H1 (cell line): ENCODE results near the gene RENBP. TPM values are rescaled to one million over a fixed set of nuclear protein-coding genes. Genes with fewer than 3 reads are reported as not detected.

Source experiments
- CTCF ChIA-PET: fragments of 300-600 bp; sonication (Branson Sonifier 250); formaldehyde crosslinking; loops from one replicate; lab custom pipeline; 2021; ENCODE audit not compliant: partially characterized antibody; lab: Charles Lee
- POLR2A ChIA-PET: fragments of 300-600 bp; sonication (Branson Sonifier 250); formaldehyde crosslinking; loops from one replicate; lab custom pipeline; 2021; ENCODE audit warnings: inconsistent platforms; ENCODE audit not compliant: partially characterized antibody; lab: Charles Lee
- DNase-seq, 2 experiments: peaks; one replicate each; pipeline versions ENCODE4 v3.0.0 to v3.0.0-alpha.2; 2010 to 2022; ENCODE audit warnings: low spot score in 2 of 2, low read depth in 1 of 2, mixed read lengths in 1 of 2
- FAIRE-seq: peaks from 2 replicates; lab custom pipeline; 2011; peaks lifted over from hg19 to GRCh38; lab: Jason Lieb, UNC
- H2AFZ ChIP-seq: 2 replicates; pipeline ENCODE4 v1.8.1; 2012; ENCODE audit warnings: low read length, inconsistent platforms
- H2AK5ac ChIP-seq: 2 replicates; pipeline ENCODE4 v1.6.1; 2013; ENCODE audit warnings: low read depth, low read length
- H2BK120ac ChIP-seq: replicated peaks from 2 replicates; pipeline ENCODE3; 2013; ENCODE audit warnings: low read depth, low read length, inconsistent platforms
- H2BK12ac ChIP-seq: 2 replicates; pipeline ENCODE4 v1.6.1; 2013; ENCODE audit warnings: low read depth, low read length
- H2BK15ac ChIP-seq: 2 replicates; pipeline ENCODE4 v1.6.1; 2013; ENCODE audit warnings: low read length
- H2BK20ac ChIP-seq: 2 replicates; pipeline ENCODE4 v1.6.1; 2013; ENCODE audit warnings: low read length
- H2BK5ac ChIP-seq: 2 replicates; pipeline ENCODE4 v1.6.1; 2013; ENCODE audit warnings: low read depth, low read length
- H3K14ac ChIP-seq: 2 replicates; pipeline ENCODE4 v1.6.1; 2013; ENCODE audit warnings: inconsistent platforms; ENCODE audit not compliant: insufficient read length
- H3K18ac ChIP-seq: 2 replicates; pipeline ENCODE4 v1.6.1; 2013; ENCODE audit warnings: low read length; ENCODE audit errors: extremely low read depth
- H3K23ac ChIP-seq: 2 replicates; pipeline ENCODE4 v1.6.1; 2013; ENCODE audit warnings: inconsistent platforms; ENCODE audit not compliant: insufficient read length
- H3K23me2 ChIP-seq: 2 replicates; pipeline ENCODE4 v1.6.1; 2013; ENCODE audit warnings: low read depth, low read length
- H3K27ac ChIP-seq: 2 replicates; pipeline ENCODE4 v1.6.1; 2011; ENCODE audit warnings: low read depth, low read length, inconsistent platforms
- H3K27me3 ChIP-seq, 4 experiments: replicated peaks in 1 of 4; 1 replicate in 1 of 4; 2 replicates in 3 of 4; pipeline versions ENCODE4 v1.6.1 to v1.8.1; 2011 to 2013; ENCODE audit warnings: low read length in 3 of 4, mild to moderate bottlenecking in 3 of 4, inconsistent platforms in 2 of 4, mixed read lengths in 2 of 4, moderate library complexity in 1 of 4; ENCODE audit not compliant: control insufficient read depth in 3 of 4, insufficient read depth in 3 of 4; ENCODE audit errors: extremely low read depth in 1 of 4
- H3K36me3 ChIP-seq, 4 experiments: 2 replicates each; pipeline versions ENCODE4 v1.6.1 to v1.8.1; 2011 to 2013; ENCODE audit warnings: mild to moderate bottlenecking in 4 of 4, low read length in 3 of 4, moderate library complexity in 2 of 4, control low read depth in 1 of 4, inconsistent platforms in 1 of 4; ENCODE audit not compliant: insufficient read depth in 4 of 4, control insufficient read depth in 2 of 4
- H3K4ac ChIP-seq: replicated peaks from 2 replicates; pipeline ENCODE3; 2013; ENCODE audit warnings: low read length, low read depth, mixed read lengths, inconsistent platforms; ENCODE audit not compliant: insufficient read length
- H3K4me1 ChIP-seq, 4 experiments: replicated peaks in 1 of 4; 1 replicate in 1 of 4; 2 replicates in 3 of 4; pipeline versions ENCODE4 v1.6.1 to v1.8.1; 2011 to 2013; ENCODE audit warnings: low read length in 3 of 4, inconsistent platforms in 2 of 4, mixed read lengths in 1 of 4; ENCODE audit not compliant: insufficient read depth in 4 of 4, control insufficient read depth in 3 of 4
- H3K4me2 ChIP-seq, 2 experiments: 2 replicates each; pipeline versions ENCODE4 v1.6.1 to v1.8.1; 2011 to 2013; ENCODE audit warnings: low read depth in 2 of 2, low read length in 2 of 2, control low read depth in 1 of 2, inconsistent platforms in 1 of 2, mild to moderate bottlenecking in 1 of 2; ENCODE audit not compliant: insufficient read depth in 1 of 2
- H3K4me3 ChIP-seq, 4 experiments: fragments of 200-600, 300-600 bp in 1 of 4; sonication (generic), shearing (Covaris generic), sonication (Bioruptor Twin) in 1 of 4; 2 replicates each; pipeline versions ENCODE4 v1.5.1 to v1.8.1; 2011 to 2016; ENCODE audit warnings: low read length in 4 of 4, low read depth in 3 of 4, control low read depth in 2 of 4, inconsistent platforms in 2 of 4, mild to moderate bottlenecking in 2 of 4, mixed read lengths in 1 of 4, moderate library complexity in 1 of 4; ENCODE audit not compliant: insufficient read depth in 2 of 4; ENCODE audit errors: extremely low read depth in 1 of 4
- H3K56ac ChIP-seq: replicated peaks from 2 replicates; pipeline ENCODE3; 2013; ENCODE audit warnings: low read depth, mild to moderate bottlenecking, mixed read lengths, low read length, inconsistent platforms; ENCODE audit not compliant: insufficient read length
- H3K79me1 ChIP-seq: 2 replicates; pipeline ENCODE4 v1.6.1; 2013; ENCODE audit warnings: low read depth, low read length, control low read depth
- H3K79me2 ChIP-seq, 2 experiments: 2 replicates each; pipeline versions ENCODE4 v1.6.1 to v1.8.1; 2012 to 2013; ENCODE audit warnings: low read length in 2 of 2, mild to moderate bottlenecking in 2 of 2, inconsistent platforms in 1 of 2; ENCODE audit not compliant: insufficient read depth in 2 of 2, control insufficient read depth in 1 of 2
- H3K9ac ChIP-seq, 4 experiments: replicated peaks in 1 of 4; 1 replicate in 1 of 4; 2 replicates in 3 of 4; pipeline versions ENCODE4 v1.6.1 to v1.8.1; 2011 to 2013; ENCODE audit warnings: low read depth in 3 of 4, low read length in 3 of 4, control low read depth in 2 of 4, mild to moderate bottlenecking in 2 of 4, moderate library complexity in 2 of 4, inconsistent platforms in 1 of 4; ENCODE audit errors: extremely low read depth in 1 of 4
- H3K9me3 ChIP-seq, 2 experiments: 2 replicates each; pipeline versions ENCODE4 v1.6.1 to v1.8.1; 2012 to 2013; ENCODE audit warnings: mild to moderate bottlenecking in 2 of 2, moderate library complexity in 2 of 2, control low read depth in 1 of 2, inconsistent platforms in 1 of 2, low read depth in 1 of 2, low read length in 1 of 2, mixed read lengths in 1 of 2; ENCODE audit not compliant: insufficient read depth in 2 of 2
- H4K20me1 ChIP-seq, 2 experiments: replicated peaks in 1 of 2; 2 replicates each; pipeline versions ENCODE3 to v1.8.1; 2011 to 2013; ENCODE audit warnings: inconsistent platforms in 2 of 2, low read length in 2 of 2, mild to moderate bottlenecking in 1 of 2; ENCODE audit not compliant: insufficient read depth in 2 of 2, control insufficient read depth in 1 of 2
- H4K5ac ChIP-seq: 2 replicates; pipeline ENCODE4 v1.6.1; 2013; ENCODE audit warnings: low read length, low read depth, mixed read lengths, inconsistent platforms; ENCODE audit not compliant: insufficient read length
- H4K8ac ChIP-seq: 2 replicates; pipeline ENCODE4 v1.8.0; 2013; ENCODE audit warnings: mild to moderate bottlenecking, moderate library complexity, low read length, inconsistent platforms; ENCODE audit not compliant: insufficient read depth; ENCODE audit errors: extremely low read depth
- H4K91ac ChIP-seq: replicated peaks from 2 replicates; pipeline ENCODE3; 2013; ENCODE audit warnings: low read length, mixed read lengths, inconsistent platforms; ENCODE audit not compliant: insufficient read length
- ATF3 ChIP-seq: IDR thresholded peaks from 2 replicates; pipeline ENCODE4 v1.6.1; 2011; ENCODE audit warnings: low read depth, mild to moderate bottlenecking, low read length; ENCODE audit not compliant: insufficient read depth
- BACH1 ChIP-seq: IDR thresholded peaks from 2 replicates; pipeline ENCODE4 v1.6.1; 2012; ENCODE audit warnings: low read length, improper control_type of control experiment
- CEBPB ChIP-seq: IDR thresholded peaks from 2 replicates; pipeline ENCODE4 v1.6.1; 2012; ENCODE audit warnings: low read depth, low read length
- GTF2F1 ChIP-seq: IDR thresholded peaks from 2 replicates; pipeline ENCODE4 v1.6.1; 2012; ENCODE audit warnings: low read depth, low read length, improper control_type of control experiment, borderline replicate concordance
- HDAC6 ChIP-seq: IDR thresholded peaks from one replicate; pipeline ENCODE4 v1.7.1; 2012; ENCODE audit warnings: low read depth, mild to moderate bottlenecking, inconsistent platforms, low read length, moderate library complexity
- KDM1A ChIP-seq: fragments of 200-600, 300-600 bp; sonication (generic); IDR thresholded peaks from 2 replicates; pipeline ENCODE4 v1.7.1; 2016; ENCODE audit warnings: mild to moderate bottlenecking, low read length, borderline replicate concordance
- MAX ChIP-seq: IDR thresholded peaks from 2 replicates; pipeline ENCODE4 v1.6.1; 2012; ENCODE audit warnings: inconsistent platforms
- POLR2AphosphoS5 ChIP-seq: IDR thresholded peaks from 2 replicates; pipeline ENCODE4 v1.6.1; 2011; ENCODE audit warnings: low read depth, low read length
- SIRT6 ChIP-seq: IDR thresholded peaks from one replicate; pipeline ENCODE4 v1.7.1; 2012; ENCODE audit warnings: low read length, inconsistent platforms
- TBP ChIP-seq: IDR thresholded peaks from 2 replicates; pipeline ENCODE4 v1.6.1; 2011; ENCODE audit warnings: low read depth, low read length, improper control_type of control experiment
- WGBS, 2 experiments: shearing (Covaris generic) in 1 of 2; methylation state at CpG; one replicate each; pipeline versions ENCODE4 v1.1.6 to v1.1.7; 2013 to 2015; ENCODE audit warnings: low lambda C conversion rate in 2 of 2, mixed read lengths in 2 of 2, inconsistent platforms in 1 of 2, low coverage in 1 of 2, missing lambda C conversion rate in 1 of 2; ENCODE audit not compliant: insufficient replicate concordance in 2 of 2, insufficient coverage in 1 of 2, insufficient read length in 1 of 2; ENCODE audit errors: extremely low coverage in 1 of 2, missing lambda C conversion rate in 1 of 2; 5-methylcytosine and 5-hydroxymethylcytosine counted together
- polyA plus RNA-seq, 7 experiments: library from polyadenylated mRNA; depleted of rRNA in 3 of 7; stranded (reverse) in 5 of 7; unstranded in 2 of 7; fragments of >200 nt in 5 of 7; fragments of 200-250 nt in 2 of 7; gene quantifications; 1 replicate in 5 of 7; 2 replicates in 1 of 7; 4 replicates in 1 of 7; pipeline versions ENCODE4 v1.2.1 to v1.2.3, GENCODE V29; 2011 to 2013; ENCODE audit warnings: missing spikeins in 2 of 7, mixed read lengths in 2 of 7
- total RNA-seq: library from RNA; stranded (reverse); fragmentation: NEBNext Ultra II Directional; extraction: Animal tissue kit (Norgen Biotek cat#: 25700); gene quantifications from 2 replicates; pipeline ENCODE4 v1.2.1, GENCODE V29; 2021

Gene RENBP
- total and polyA plus RNA-seq, 2 of the 8 experiments (the other 6 are each of a cell fraction or from before 2014, with no cell fraction given), result 12.4 to 21.8 TPM

- peaks cover 0 to 11% (median 3%) of the 10 kb centered on the region in 4 experiments; a peak in 3 of 7 replicates for H3K4me1 ChIP-seq
- H4K8ac ChIP-seq, result no peak overlapping the region
- H3K4me2 ChIP-seq, result no peak overlapping the region
- H3K18ac ChIP-seq, result no peak overlapping the region
- ChIA-PET POLR2A (interaction anchor here (0.7 to 18.9 kb wide), 5 partner anchors 18 to 420 kb away, joined by 3 to 231 read pairs (median 12); partner anchors contain the start of genes ARHGAP4, HCFC1 and SSR4), CTCF (interaction anchor here (1.4 to 11.1 kb wide), 9 partner anchors 10 to 183 kb away, joined by 3 to 272 read pairs (median 6); partner anchors contain the start of genes ARHGAP4, HCFC1 and NAA10)
- no peaks in the 10 kb centered on the region for H3K79me2 ChIP-seq
- H3K23me2 ChIP-seq, result no peaks in the 10 kb centered on the region
- no peaks in the 10 kb centered on the region for H3K9me3 ChIP-seq
- H2BK120ac ChIP-seq, result no peak overlapping the region
- no peak overlapping the region for H3K9ac ChIP-seq
- H3K27me3 ChIP-seq, result no peaks in the 10 kb centered on the region
- H4K5ac ChIP-seq, result no peak overlapping the region
- DNase-seq (no peak), FAIRE-seq (no peak)
- H3K23ac ChIP-seq, result no peak overlapping the region
- H4K91ac ChIP-seq, result no peak overlapping the region
- H2BK12ac ChIP-seq, result no peak overlapping the region
- WGBS, 2 experiments, result 83% methylated on average over 15 of the region's 30 CpGs; no CpG with 5 or more reads in 1 of the 2 experiments
- peaks cover 22 to 42% (median 32%) of the 10 kb centered on the region in 4 experiments; a peak in 7 of 8 replicates for H3K36me3 ChIP-seq
- H3K56ac ChIP-seq, result no peak overlapping the region
- no peak overlapping the region for H2BK20ac ChIP-seq
- H2AFZ ChIP-seq, result no peak overlapping the region
- H2BK15ac ChIP-seq, result no peak overlapping the region
- H4K20me1 ChIP-seq, result peaks cover 0 to 4% of the 10 kb centered on the region in 2 experiments
- H3K4me3 ChIP-seq, result no peak overlapping the region
- H2BK5ac ChIP-seq, result no peak overlapping the region
- no peak overlapping the region for H2AK5ac ChIP-seq
- no peak overlapping the region for H3K14ac ChIP-seq
- H3K27ac ChIP-seq, result no peak overlapping the region; the same call in 1 of the 2 replicates
- no peaks in the 10 kb centered on the region for H3K79me1 ChIP-seq
- TF ChIP-seq CEBPB, result no peak
- TF ChIP-seq TBP, result no peak
- TF ChIP-seq SIRT6, result no peak
- no peak for TF ChIP-seq GTF2F1
- no peak for TF ChIP-seq POLR2AphosphoS5
- TF ChIP-seq KDM1A, result no peak
- TF ChIP-seq ATF3, result no peak
- no peak for TF ChIP-seq HDAC6
- TF ChIP-seq MAX, result no peak
- no peak for TF ChIP-seq BACH1
- no peak overlapping the region for H3K4ac ChIP-seq
These were observed 4.7 kb upstream of the RENBP start for GRCh38 chrX:153948847-153949805.
